ENCODE data around the gene BTC. TPM values are rescaled to one million over a fixed set of nuclear protein-coding genes. Genes with fewer than 3 reads are reported as not detected.

Gene BTC
- total RNA-seq, 1 experiment from 2014 or later = 4.5 TPM

DNA sequence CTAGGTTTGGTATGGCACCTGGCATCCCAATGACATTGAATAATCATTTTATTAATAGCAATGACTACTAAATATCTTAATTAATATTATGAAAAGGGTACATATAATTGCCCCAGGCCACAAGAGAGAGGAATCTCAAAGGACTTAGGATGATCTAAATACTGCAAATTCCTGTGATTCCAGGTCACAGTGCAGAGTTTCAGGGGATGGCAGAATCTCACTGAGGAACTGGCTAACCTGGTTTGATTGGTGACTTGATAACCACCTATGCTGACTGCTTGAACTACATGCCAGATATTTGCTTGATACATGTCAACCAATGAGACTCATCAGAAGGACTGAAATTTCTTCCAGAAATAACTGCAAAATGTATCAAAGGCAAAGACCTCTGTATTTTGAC is 37.2 kb downstream of the BTC start:
- no peaks in the 10 kb centered on the region for H3F3A ChIP-seq (ENCODE audit: insufficient read depth, low read depth)
- H2AFZ ChIP-seq = no peak overlapping the region
- H3K27ac ChIP-seq = no peak overlapping the region
- DNase-seq = peak; percentile 2 to 43
- intact Hi-C loops (cut with micrococcal nuclease; ENCODE audit: unreplicated experiment) = no loop called here
- H3K4me1 ChIP-seq (replicated peaks; ENCODE audit: insufficient read depth) = peaks cover 11% of the 10 kb centered on the region; the same call in 1 of the 2 replicates
- ChIA-PET CTCF (no interaction called here), POLR2A (ENCODE audit: unreplicated experiment) (no interaction called here)
- H3K9me3 ChIP-seq (ENCODE audit: insufficient read depth, low read depth) = no peaks in the 10 kb centered on the region
- H3K4me2 ChIP-seq = 0 out of 2 replicates have a peak overlapping the region, but pooled peaks have one; percentile 7
- TF ChIP-seq, protein P1, sequence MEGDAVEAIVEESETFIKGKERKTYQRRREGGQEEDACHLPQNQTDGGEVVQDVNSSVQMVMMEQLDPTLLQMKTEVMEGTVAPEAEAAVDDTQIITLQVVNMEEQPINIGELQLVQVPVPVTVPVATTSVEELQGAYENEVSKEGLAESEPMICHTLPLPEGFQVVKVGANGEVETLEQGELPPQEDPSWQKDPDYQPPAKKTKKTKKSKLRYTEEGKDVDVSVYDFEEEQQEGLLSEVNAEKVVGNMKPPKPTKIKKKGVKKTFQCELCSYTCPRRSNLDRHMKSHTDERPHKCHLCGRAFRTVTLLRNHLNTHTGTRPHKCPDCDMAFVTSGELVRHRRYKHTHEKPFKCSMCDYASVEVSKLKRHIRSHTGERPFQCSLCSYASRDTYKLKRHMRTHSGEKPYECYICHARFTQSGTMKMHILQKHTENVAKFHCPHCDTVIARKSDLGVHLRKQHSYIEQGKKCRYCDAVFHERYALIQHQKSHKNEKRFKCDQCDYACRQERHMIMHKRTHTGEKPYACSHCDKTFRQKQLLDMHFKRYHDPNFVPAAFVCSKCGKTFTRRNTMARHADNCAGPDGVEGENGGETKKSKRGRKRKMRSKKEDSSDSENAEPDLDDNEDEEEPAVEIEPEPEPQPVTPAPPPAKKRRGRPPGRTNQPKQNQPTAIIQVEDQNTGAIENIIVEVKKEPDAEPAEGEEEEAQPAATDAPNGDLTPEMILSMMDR (conservative IDR thresholded peaks at IDR 0.05) = no peak
- H3K79me2 ChIP-seq (ENCODE audit: low read depth) = no peaks in the 10 kb centered on the region
- H3K27me3 ChIP-seq (ENCODE audit: insufficient read depth, low read depth) = no peaks in the 10 kb centered on the region
- no peak overlapping the region for H3K4me3 ChIP-seq
- no peaks in the 10 kb centered on the region for H3K36me3 ChIP-seq (ENCODE audit: low read depth)
- BruUV-seq (replicated peaks) = no TSS peak
- no peaks in the 10 kb centered on the region for H3K9me2 ChIP-seq (ENCODE audit: insufficient read depth)
- H4K20me1 ChIP-seq (ENCODE audit: insufficient read depth) = no peaks in the 10 kb centered on the region

- TF ChIP-seq, protein P1 (conservative IDR thresholded peaks at IDR 0.05) = no peak
- TF ChIP-seq EZH2 (IDR thresholded peaks at IDR 0.05; ENCODE audit: low read depth) = no peak
- CTCF ChIA-PET = no interaction called here
- no TSS peak for BruUV-seq (replicated peaks)
Observed at GRCh38 chr4:74755486-74755885, 38.8 kb downstream of the BTC start.

DNA sequence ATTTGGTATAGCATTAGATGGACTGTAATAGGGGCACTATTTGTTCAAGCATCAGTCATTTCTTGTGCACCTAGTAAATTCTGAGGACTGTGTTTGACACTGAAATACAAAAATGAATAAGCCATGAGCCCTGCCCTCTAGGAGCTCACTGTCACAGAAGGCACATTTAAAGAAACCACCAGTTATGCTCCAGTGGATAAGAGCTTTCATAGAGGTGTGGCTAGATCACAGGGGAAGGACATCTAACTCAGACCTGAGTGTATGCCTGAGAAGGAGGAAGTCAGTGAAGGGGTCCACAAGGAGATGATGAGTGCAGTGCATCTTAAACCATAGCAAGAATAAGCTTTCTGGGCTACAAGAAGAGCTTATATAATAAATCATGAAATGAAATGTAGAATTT is 40.1 kb downstream of the BTC start:
- no peaks in the 10 kb centered on the region for H3K27me3 ChIP-seq (ENCODE audit: insufficient read depth, low read depth)
- BruUV-seq (replicated peaks) = no TSS peak
- H3K4me3 ChIP-seq = no peak overlapping the region
- POLR2A ChIA-PET (ENCODE audit: unreplicated experiment) = no interaction called here
- H3K4me2 ChIP-seq = no peak overlapping the region
- no peaks in the 10 kb centered on the region for H3K9me2 ChIP-seq (ENCODE audit: insufficient read depth)
- H2AFZ ChIP-seq = no peak overlapping the region
- intact Hi-C loops (cut with micrococcal nuclease; ENCODE audit: unreplicated experiment) = no loop called here
- CTCF ChIA-PET = no interaction called here
- H3K27ac ChIP-seq = no peak overlapping the region
- H3K4me1 ChIP-seq (replicated peaks; ENCODE audit: insufficient read depth) = peaks cover 11% of the 10 kb centered on the region; the same call in 1 of the 2 replicates
- H3K36me3 ChIP-seq (ENCODE audit: low read depth) = no peaks in the 10 kb centered on the region
- no peak for TF ChIP-seq EZH2 (IDR thresholded peaks at IDR 0.05; ENCODE audit: low read depth)
- TF ChIP-seq, protein P1 (conservative IDR thresholded peaks at IDR 0.05) = no peak
- no peaks in the 10 kb centered on the region for H3K9me3 ChIP-seq (ENCODE audit: insufficient read depth, low read depth)
- no peaks in the 10 kb centered on the region for H3K79me2 ChIP-seq (ENCODE audit: low read depth)
- DNase-seq = no peak
- no peaks in the 10 kb centered on the region for H4K20me1 ChIP-seq (ENCODE audit: insufficient read depth)
- no peaks in the 10 kb centered on the region for H3F3A ChIP-seq (ENCODE audit: insufficient read depth, low read depth)

More at GRCh38 chr4:74755486-74755885, 38.8 kb downstream of the BTC start:
- H3K4me1 ChIP-seq (replicated peaks; ENCODE audit: insufficient read depth) = peaks cover 11% of the 10 kb centered on the region; the same call in 1 of the 2 replicates
- H3K36me3 ChIP-seq (ENCODE audit: low read depth) = no peaks in the 10 kb centered on the region
- no peaks in the 10 kb centered on the region for H3F3A ChIP-seq (ENCODE audit: insufficient read depth, low read depth)
- POLR2A ChIA-PET (ENCODE audit: unreplicated experiment) = no interaction called here
- no peak for DNase-seq
- H3K27me3 ChIP-seq (ENCODE audit: insufficient read depth, low read depth) = no peaks in the 10 kb centered on the region
- no peaks in the 10 kb centered on the region for H3K9me3 ChIP-seq (ENCODE audit: insufficient read depth, low read depth)
- no peak overlapping the region for H3K27ac ChIP-seq
- intact Hi-C loops (cut with micrococcal nuclease; ENCODE audit: unreplicated experiment) = no loop called here
- H3K9me2 ChIP-seq (ENCODE audit: insufficient read depth) = no peaks in the 10 kb centered on the region
- H3K4me3 ChIP-seq = no peak overlapping the region
- no peaks in the 10 kb centered on the region for H4K20me1 ChIP-seq (ENCODE audit: insufficient read depth)
- H3K79me2 ChIP-seq (ENCODE audit: low read depth) = no peaks in the 10 kb centered on the region
- H3K4me2 ChIP-seq = no peak overlapping the region
- no peak overlapping the region for H2AFZ ChIP-seq
